ENCODE data around the gene CFAP74.

DNA sequence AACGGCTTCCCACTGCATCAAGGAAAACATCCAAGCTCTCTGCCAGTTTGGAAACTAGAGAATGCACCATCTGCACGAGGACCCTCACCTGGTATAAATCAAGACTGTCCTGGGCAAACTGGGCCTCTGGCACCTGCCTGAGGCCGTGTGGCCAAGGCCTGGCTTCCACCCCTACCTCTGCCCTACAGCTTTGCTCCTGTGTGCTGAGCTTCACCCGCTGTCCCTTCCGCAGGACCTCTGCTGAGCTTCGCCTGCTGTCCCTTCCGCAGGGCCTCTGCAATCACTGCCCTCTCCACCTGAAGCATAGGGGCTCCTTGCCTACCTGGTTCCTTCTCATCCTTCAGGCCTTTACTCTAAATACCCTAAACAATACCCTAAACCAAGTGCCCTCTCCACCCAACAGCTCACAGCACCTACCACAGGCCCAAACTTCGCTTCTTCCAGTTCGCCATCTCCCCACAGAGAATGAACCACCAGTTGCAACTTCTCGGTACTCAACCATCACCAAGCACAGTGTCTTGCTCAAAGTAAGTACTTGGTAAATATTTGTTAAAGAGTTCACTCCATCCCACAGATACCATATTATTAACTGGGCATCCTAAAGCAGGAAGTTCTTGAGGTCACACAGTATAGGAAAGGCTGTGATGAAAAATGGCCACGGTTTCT, 131.1 kb downstream of the CFAP74 start:
- TF ChIP-seq, protein P1, sequence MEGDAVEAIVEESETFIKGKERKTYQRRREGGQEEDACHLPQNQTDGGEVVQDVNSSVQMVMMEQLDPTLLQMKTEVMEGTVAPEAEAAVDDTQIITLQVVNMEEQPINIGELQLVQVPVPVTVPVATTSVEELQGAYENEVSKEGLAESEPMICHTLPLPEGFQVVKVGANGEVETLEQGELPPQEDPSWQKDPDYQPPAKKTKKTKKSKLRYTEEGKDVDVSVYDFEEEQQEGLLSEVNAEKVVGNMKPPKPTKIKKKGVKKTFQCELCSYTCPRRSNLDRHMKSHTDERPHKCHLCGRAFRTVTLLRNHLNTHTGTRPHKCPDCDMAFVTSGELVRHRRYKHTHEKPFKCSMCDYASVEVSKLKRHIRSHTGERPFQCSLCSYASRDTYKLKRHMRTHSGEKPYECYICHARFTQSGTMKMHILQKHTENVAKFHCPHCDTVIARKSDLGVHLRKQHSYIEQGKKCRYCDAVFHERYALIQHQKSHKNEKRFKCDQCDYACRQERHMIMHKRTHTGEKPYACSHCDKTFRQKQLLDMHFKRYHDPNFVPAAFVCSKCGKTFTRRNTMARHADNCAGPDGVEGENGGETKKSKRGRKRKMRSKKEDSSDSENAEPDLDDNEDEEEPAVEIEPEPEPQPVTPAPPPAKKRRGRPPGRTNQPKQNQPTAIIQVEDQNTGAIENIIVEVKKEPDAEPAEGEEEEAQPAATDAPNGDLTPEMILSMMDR (IDR thresholded peaks at IDR 0.05; ENCODE audit: poor library complexity), result no peak
- TF ChIP-seq EZH2 (IDR thresholded peaks at IDR 0.05; ENCODE audit: borderline replicate concordance), result no peak
